Fibroblast of lung (primary cell): ENCODE results near the gene HERC3. TPM values are rescaled to one million over a fixed set of nuclear protein-coding genes. Genes with fewer than 3 reads are reported as not detected.

Source experiments
- DNase-seq, 2 donors: peaks; one replicate each; pipeline versions ENCODE4 v3.0.0 to v3.0.0-alpha.2; 2010; ENCODE audit warnings: low read depth in 2 of 2
- H2AFZ ChIP-seq: 2 replicates; pipeline ENCODE4 v1.5.1; 2012; ENCODE audit warnings: low read length, control low read depth, inconsistent platforms
- H3K27ac ChIP-seq: 2 replicates; pipeline ENCODE4 v1.5.1; 2011; ENCODE audit warnings: low read length, control low read depth; ENCODE audit not compliant: insufficient read depth
- H3K27me3 ChIP-seq: 2 replicates; pipeline ENCODE4 v1.5.1; 2011; ENCODE audit warnings: mild to moderate bottlenecking, low read length; ENCODE audit not compliant: control insufficient read depth, insufficient read depth
- H3K36me3 ChIP-seq: 2 replicates; pipeline ENCODE4 v1.5.1; 2011; ENCODE audit warnings: low read length; ENCODE audit not compliant: control insufficient read depth, insufficient read depth
- H3K4me1 ChIP-seq: 2 replicates; pipeline ENCODE4 v1.5.1; 2011; ENCODE audit warnings: low read length; ENCODE audit not compliant: control insufficient read depth, insufficient read depth; ENCODE audit errors: extremely low read depth
- H3K4me2 ChIP-seq: 2 replicates; pipeline ENCODE4 v1.5.1; 2011; ENCODE audit warnings: low read length, control low read depth; ENCODE audit not compliant: insufficient read depth; ENCODE audit errors: extremely low read depth
- H3K4me3 ChIP-seq, 4 experiments: fragments of 200-600 bp in 1 of 4; sonication (generic) in 1 of 4; replicated peaks in 1 of 4; 2 replicates each; pipeline ENCODE4 v1.5.1; 2011 to 2016; ENCODE audit warnings: low read length in 4 of 4, low read depth in 3 of 4, mild to moderate bottlenecking in 3 of 4, control low read depth in 2 of 4, inconsistent platforms in 1 of 4, mixed read lengths in 1 of 4; ENCODE audit not compliant: insufficient read depth in 1 of 4; ENCODE audit errors: control extremely low read depth in 1 of 4
- H3K79me2 ChIP-seq: 2 replicates; pipeline ENCODE4 v1.5.1; 2012; ENCODE audit warnings: mild to moderate bottlenecking, low read length, inconsistent platforms; ENCODE audit not compliant: control insufficient read depth, insufficient read depth
- H3K9ac ChIP-seq: 2 replicates; pipeline ENCODE4 v1.5.1; 2011; ENCODE audit warnings: mild to moderate bottlenecking, low read length, control low read depth; ENCODE audit not compliant: insufficient read depth
- H3K9me3 ChIP-seq: 2 replicates; pipeline ENCODE4 v1.5.1; 2012; ENCODE audit warnings: low read depth, low read length; ENCODE audit not compliant: control insufficient read depth, insufficient read depth
- H4K20me1 ChIP-seq: 2 replicates; pipeline ENCODE4 v1.5.1; 2011; ENCODE audit warnings: low read length; ENCODE audit not compliant: control insufficient read depth, insufficient read depth; ENCODE audit errors: extremely low read depth
- CTCF ChIP-seq, 2 donors: IDR thresholded peaks in 1 of 2; conservative IDR thresholded peaks in 1 of 2; 1 replicate in 1 of 2; 2 replicates in 1 of 2; pipeline ENCODE4 v1.5.1; 2011 to 2012; ENCODE audit warnings: low read length in 2 of 2, control low read depth in 1 of 2, inconsistent platforms in 1 of 2, low read depth in 1 of 2, mild to moderate bottlenecking in 1 of 2
- EZH2 ChIP-seq: IDR thresholded peaks from 2 replicates; pipeline ENCODE4 v1.5.1; 2012; ENCODE audit warnings: low read length, control low read depth, mild to moderate bottlenecking; ENCODE audit errors: missing control alignments
- polyA plus RNA-seq, 2 donors: library from polyadenylated mRNA; depleted of rRNA in 1 of 2; stranded (reverse) in 1 of 2; unstranded in 1 of 2; fragments of >200 nt; gene quantifications; 2 replicates each; pipeline ENCODE4 v1.2.1, GENCODE V29; 2011 to 2012; ENCODE audit warnings: missing spikeins in 1 of 2
- total RNA-seq: library from RNA; depleted of rRNA; stranded (reverse); fragments of >200 nt; gene quantifications from 2 replicates; pipeline ENCODE4 v1.2.1, GENCODE V29; 2014

HERC3 gene
- total and polyA plus RNA-seq, 2 donors (not counting 1 experiment from before 2014, with no cell fraction given), result 24.5 to 27.6 TPM

DNA sequence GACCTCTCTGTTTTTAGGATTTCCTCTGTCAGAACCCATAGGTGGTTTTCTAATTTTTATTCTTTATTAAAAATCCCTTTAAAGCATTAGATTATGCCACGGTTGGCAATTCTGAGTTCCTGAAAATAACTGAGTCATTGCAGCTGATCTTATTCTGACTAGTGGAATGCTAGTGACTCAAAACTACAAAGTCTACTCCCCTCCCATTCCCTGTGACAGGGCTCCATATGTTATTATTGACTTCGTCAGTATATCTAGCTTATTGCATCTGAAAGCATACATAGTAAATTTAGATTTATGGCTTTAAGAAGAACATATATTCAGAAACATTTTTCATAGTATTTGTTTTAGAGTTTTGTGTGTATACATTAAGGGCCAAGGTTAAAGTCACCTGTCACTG, 38.5 kb downstream of the HERC3 start:
- no peak overlapping the region for H2AFZ ChIP-seq
- DNase-seq, result peak; percentile 78
- H3K79me2 ChIP-seq, result no peaks in the 10 kb centered on the region
- no peak overlapping the region for H3K9ac ChIP-seq
- H3K36me3 ChIP-seq, result no peaks in the 10 kb centered on the region
- peak overlapping the region; percentile 21 for H3K4me2 ChIP-seq
- peak overlapping the region; percentile 77 for H3K27ac ChIP-seq
- TF ChIP-seq CTCF (conservative IDR thresholded peaks at IDR 0.05 in 1 of 2, IDR thresholded peaks at IDR 0.05 in 1 of 2; ENCODE audit: low read depth in 1 of 2, low read length in 2 of 2) (no peak), EZH2 (no peak)
- H3K4me3 ChIP-seq, result no peak overlapping the region
- no peaks in the 10 kb centered on the region for H3K27me3 ChIP-seq
- H4K20me1 ChIP-seq, result no peaks in the 10 kb centered on the region
- H3K4me1 ChIP-seq, result peaks cover 8% of the 10 kb centered on the region
- no peaks in the 10 kb centered on the region for H3K9me3 ChIP-seq

DNA sequence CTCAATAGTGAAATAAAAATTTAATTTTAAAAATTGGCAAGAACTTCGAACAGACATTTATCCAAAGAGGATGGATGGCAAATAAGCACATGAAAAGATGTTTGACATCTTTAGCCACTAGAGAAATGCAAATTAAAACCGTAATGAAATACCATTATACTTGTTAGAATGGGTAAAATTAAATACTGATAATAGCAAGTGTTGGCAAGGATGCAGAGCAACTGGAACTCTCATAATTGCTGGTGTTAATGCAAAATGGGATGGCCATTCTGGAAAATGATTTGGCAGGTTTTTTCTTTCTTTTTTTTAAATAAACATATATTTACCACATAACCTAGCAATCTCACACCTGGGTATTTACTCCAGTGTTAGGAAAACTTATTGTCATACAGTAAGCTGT, 51.7 kb downstream of the HERC3 start:
- no peaks in the 10 kb centered on the region for H3K4me1 ChIP-seq
- H3K9me3 ChIP-seq, result no peaks in the 10 kb centered on the region
- no peaks in the 10 kb centered on the region for H3K79me2 ChIP-seq
- TF ChIP-seq CTCF (conservative IDR thresholded peaks at IDR 0.05 in 1 of 2, IDR thresholded peaks at IDR 0.05 in 1 of 2; ENCODE audit: low read depth in 1 of 2, low read length in 2 of 2) (no peak), EZH2 (no peak)
- no peaks in the 10 kb centered on the region for H3K27me3 ChIP-seq
- H3K4me2 ChIP-seq, result no peak overlapping the region
- H3K36me3 ChIP-seq, result no peaks in the 10 kb centered on the region
- no peaks in the 10 kb centered on the region for H4K20me1 ChIP-seq
- H3K4me3 ChIP-seq, result no peak overlapping the region
- H3K9ac ChIP-seq, result no peak overlapping the region
- H2AFZ ChIP-seq, result no peak overlapping the region
- DNase-seq, result no peak
- H3K27ac ChIP-seq, result no peak overlapping the region

DNA sequence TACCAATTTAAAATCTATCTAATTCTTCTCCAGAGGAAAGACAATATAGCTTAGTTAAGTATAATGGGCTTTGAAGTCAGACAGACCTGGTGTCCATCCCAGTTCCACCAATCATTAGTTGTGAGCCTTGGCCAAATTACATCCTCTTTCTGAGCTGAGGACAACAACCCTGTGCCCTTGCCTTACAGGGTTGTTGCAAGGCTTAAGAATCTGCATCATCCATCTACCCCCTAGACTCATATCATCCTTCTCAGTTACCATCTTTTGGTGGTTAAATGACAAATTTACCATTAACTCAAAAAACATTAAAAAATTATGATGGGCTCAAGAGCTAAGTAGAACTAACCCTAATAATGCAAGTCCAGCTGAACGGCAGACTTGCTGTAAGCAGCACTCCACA, 53.7 kb downstream of the HERC3 start:
- Histone ChIP-seq H3K79me2 (no peaks in the 10 kb centered on the region), H3K4me1 (no peaks in the 10 kb centered on the region), H3K9ac (no peak overlapping the region), H3K4me3 (no peak overlapping the region), H3K27me3 (no peaks in the 10 kb centered on the region), H3K9me3 (no peaks in the 10 kb centered on the region), H3K4me2 (no peak overlapping the region), H3K27ac (no peak overlapping the region), H3K36me3 (no peaks in the 10 kb centered on the region), H2AFZ (no peak overlapping the region), H4K20me1 (no peaks in the 10 kb centered on the region)
- TF ChIP-seq CTCF (conservative IDR thresholded peaks at IDR 0.05 in 1 of 2, IDR thresholded peaks at IDR 0.05 in 1 of 2; ENCODE audit: low read depth in 1 of 2, low read length in 2 of 2) (no peak), EZH2 (no peak)
- no peak for DNase-seq
